Left ventricle myocardium inferior (tissue), 1 donor: ENCODE data around the gene SEMA6A. TPM values are rescaled to one million over a fixed set of nuclear protein-coding genes. Genes with fewer than 3 reads are reported as not detected.
A peak's percentile ranks its signal among the peaks of the same experiment; 100 is the strongest.

Source experiments
- DNase-seq: peaks from one replicate; pipeline ENCODE4 v3.0.0-alpha.2; 2020
- H3K27ac ChIP-seq: fragments of 200-600 bp; replicated peaks from 2 replicates; pipeline ENCODE4 v1.8.0; 2021
- H3K27me3 ChIP-seq: fragments of 200-600 bp; 2 replicates; pipeline ENCODE4 v1.8.0; 2021; ENCODE audit warnings: low read depth
- H3K36me3 ChIP-seq: fragments of 200-600 bp; 2 replicates; pipeline ENCODE4 v1.8.0; 2021
- H3K4me1 ChIP-seq: fragments of 200-600 bp; 2 replicates; pipeline ENCODE4 v1.8.0; 2021
- H3K4me3 ChIP-seq: fragments of 200-600 bp; 2 replicates; pipeline ENCODE4 v1.8.0; 2021; ENCODE audit warnings: mild to moderate bottlenecking, moderate library complexity
- H3K9me3 ChIP-seq: fragments of 200-600 bp; replicated peaks from 2 replicates; pipeline ENCODE4 v1.8.0; 2021
- CTCF ChIP-seq: fragments of 200-600 bp; IDR thresholded peaks from 2 replicates; pipeline ENCODE4 v1.8.0; 2021; ENCODE audit warnings: antibody characterized with exemption, mild to moderate bottlenecking, borderline replicate concordance
- intact Hi-C: fragments of 100-400 bp; cut with micrococcal nuclease; formaldehyde crosslinking; loops from one replicate; pipeline ENCODE4 v1.11.0; 2022
- total RNA-seq: library from RNA; stranded (reverse); fragmentation: NEBNext Ultra II Directional; extraction: Animal tissue kit (Norgen Biotek cat#: 25700); gene quantifications from one replicate; pipeline ENCODE4 v1.2.1, GENCODE V29; 2021
- donor health status: DM: no; HTN: yes; CAD: no; lungs with severe emphysema.

SEMA6A gene
- total RNA-seq, 1 donor from 2014 or later = 6.3 TPM

GRCh38 chr5:116442095-116442534, 132.5 kb downstream of the SEMA6A start:
- peak; percentile 46 for DNase-seq
- Histone ChIP-seq H3K27ac (no peak overlapping the region), H3K9me3 (no peaks in the 10 kb centered on the region), H3K4me3 (no peak overlapping the region), H3K27me3 (no peaks in the 10 kb centered on the region), H3K36me3 (peaks cover 17% of the 10 kb centered on the region), H3K4me1 (peaks cover 56% of the 10 kb centered on the region)
- intact Hi-C loops = no loop called here
- no peak for TF ChIP-seq CTCF

GRCh38 chr5:116441223-116441622, 133.4 kb downstream of the SEMA6A start:
- Histone ChIP-seq H3K4me3 (no peak overlapping the region), H3K27me3 (no peaks in the 10 kb centered on the region), H3K36me3 (peaks cover 9% of the 10 kb centered on the region), H3K9me3 (no peaks in the 10 kb centered on the region), H3K4me1 (peaks cover 65% of the 10 kb centered on the region), H3K27ac (no peak overlapping the region)
- DNase-seq = no peak
- intact Hi-C loops = no loop called here
- no peak for TF ChIP-seq CTCF

DNA sequence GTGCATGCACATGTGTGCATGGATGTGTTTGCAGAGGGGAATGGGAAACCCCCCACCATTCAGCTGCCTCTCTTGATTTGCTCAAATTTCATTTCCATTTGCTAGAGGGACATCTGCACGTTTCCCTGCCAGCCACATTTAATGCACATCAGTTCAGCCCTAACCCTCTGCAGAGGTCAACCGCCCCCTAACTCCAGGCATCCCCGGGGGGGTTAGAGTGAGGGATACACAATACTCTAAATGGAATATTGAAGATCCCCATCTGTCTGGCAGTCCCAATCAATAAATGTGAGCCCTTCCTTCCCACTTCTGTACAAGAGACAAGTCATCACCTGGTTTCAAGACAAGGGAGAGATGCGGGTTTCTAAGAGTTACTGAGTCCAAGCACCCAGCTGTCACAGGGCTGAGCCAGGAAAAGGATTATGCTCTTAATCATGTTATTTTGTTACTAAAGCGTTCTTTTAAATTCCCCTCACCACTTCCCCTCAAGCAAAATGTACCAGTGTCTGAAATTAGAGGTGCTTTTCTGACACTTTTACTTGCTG, 134.1 kb downstream of the SEMA6A start:
- intact Hi-C loops = no loop called here

GRCh38 chr5:116439905-116440304, 134.7 kb downstream of the SEMA6A start:
- H3K27ac ChIP-seq = peak overlapping the region; percentile 16
- no peak overlapping the region for H3K4me3 ChIP-seq
- intact Hi-C loops = no loop called here

More for the DNA sequence above, 134.1 kb downstream of the SEMA6A start:
- no peaks in the 10 kb centered on the region for H3K27me3 ChIP-seq
- H3K9me3 ChIP-seq = no peaks in the 10 kb centered on the region
- peaks cover 65% of the 10 kb centered on the region for H3K4me1 ChIP-seq
- no peak overlapping the region for H3K27ac ChIP-seq
- no peak for DNase-seq
- peaks cover 3% of the 10 kb centered on the region for H3K36me3 ChIP-seq
- H3K4me3 ChIP-seq = no peak overlapping the region
- TF ChIP-seq CTCF = no peak

DNA sequence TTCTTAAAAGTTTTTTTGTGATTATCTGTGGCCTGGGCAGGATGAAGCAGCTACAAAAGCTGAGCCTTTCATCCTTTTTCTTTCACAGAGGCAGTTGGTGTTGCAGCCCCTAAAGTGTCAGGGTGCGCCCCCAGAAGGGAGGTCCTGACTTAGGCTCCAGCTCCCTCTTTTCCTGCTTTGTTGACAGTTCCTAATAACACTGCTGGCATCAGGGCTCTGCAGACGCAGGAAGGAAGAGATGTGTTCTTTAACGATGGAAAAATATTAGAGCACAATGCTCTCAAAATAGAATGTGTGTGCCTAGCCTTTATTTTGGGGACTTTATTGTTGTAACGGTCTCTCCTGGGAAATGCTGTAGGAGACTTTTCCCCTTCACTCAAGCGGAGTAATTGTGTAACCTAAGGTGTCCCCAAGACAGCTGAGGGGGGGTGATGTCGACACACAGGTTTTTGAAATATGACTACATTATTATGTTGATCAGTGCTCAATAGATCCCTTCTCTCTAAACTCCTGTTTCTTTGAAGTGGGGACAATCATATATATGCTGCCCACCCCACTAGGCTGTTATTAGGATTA, 135.6 kb downstream of the SEMA6A start:
- Histone ChIP-seq H3K27ac (peak overlapping the region; percentile 48), H3K4me1 (peaks cover 65% of the 10 kb centered on the region), H3K27me3 (no peaks in the 10 kb centered on the region), H3K9me3 (no peaks in the 10 kb centered on the region), H3K4me3 (no peak overlapping the region), H3K36me3 (no peaks in the 10 kb centered on the region)
- DNase-seq = no peak
- no peak for TF ChIP-seq CTCF
- intact Hi-C loops = no loop called here

More at GRCh38 chr5:116439905-116440304, 134.7 kb downstream of the SEMA6A start:
- no peaks in the 10 kb centered on the region for H3K27me3 ChIP-seq
- TF ChIP-seq CTCF = no peak
- DNase-seq = no peak
- no peaks in the 10 kb centered on the region for H3K9me3 ChIP-seq
- peaks cover 65% of the 10 kb centered on the region for H3K4me1 ChIP-seq
- no peaks in the 10 kb centered on the region for H3K36me3 ChIP-seq
